Measurements from ENCODE around the gene TIMELESS. TPM values are rescaled to one million over a fixed set of nuclear protein-coding genes. Genes with fewer than 3 reads are reported as not detected.

TIMELESS gene
- total and polyA plus RNA-seq, 10 donors: 9.9 to 17.7 (median 12.7) TPM

GRCh38 chr12:56490360-56490759 is 41.1 kb upstream of the TIMELESS start:
- Histone ChIP-seq H3K4me3 (no peak overlapping the region), H3K36me3 (no peaks in the 10 kb centered on the region), H3K27me3 (replicated peaks in 1 of 7) (peaks cover 0 to 36% (median 4%) of the 10 kb centered on the region in 7 donors), H3K27ac (no peak overlapping the region), H3K9me3 (peaks cover 0 to 3% (median 0%) of the 10 kb centered on the region in 8 donors), H3K4me1 (peaks cover 4 to 24% (median 18%) of the 10 kb centered on the region in 6 donors)
- no peak for DNase-seq
- no peak for TF ChIP-seq CTCF (IDR thresholded peaks at IDR 0.05 in 8 of 11, conservative IDR thresholded peaks at IDR 0.05 in 3 of 11)
- no peak for TF ChIP-seq POLR2A (IDR thresholded peaks at IDR 0.05)
- TF ChIP-seq POLR2AphosphoS5 (IDR thresholded peaks at IDR 0.05): no peak
- intact Hi-C loops (cut with DNase I; ENCODE audit: low total_unique reads): no loop called here

- Histone ChIP-seq H3K4me1 (peaks cover 4 to 24% (median 18%) of the 10 kb centered on the region in 6 donors), H3K4me3 (peak within 1 kb of the TSS; percentile 47 to 91 (median 66)), H3K27me3 (replicated peaks in 1 of 7) (peaks cover 0 to 36% (median 4%) of the 10 kb centered on the region in 7 donors), H3K9me3 (peaks cover 0 to 3% (median 0%) of the 10 kb centered on the region in 8 donors), H3K36me3 (no peaks in the 10 kb centered on the region), H3K27ac (peak within 1 kb of the TSS in 4 of 8 donors; percentile 27 to 61 (median 43))
- TF ChIP-seq POLR2AphosphoS5 (IDR thresholded peaks at IDR 0.05): peak; percentile 58 to 78 (median 72)
- no peak for TF ChIP-seq POLR2A (IDR thresholded peaks at IDR 0.05)
- WGBS, 5 donors: 15 to 26% (median 18%) methylated on average over 49 to 59 of the region's 59 CpGs
- intact Hi-C loops (cut with DNase I; ENCODE audit: low total_unique reads): no loop called here
- DNase-seq: peak; percentile 89
These were observed 39.1 kb upstream of the TIMELESS start, which contains the start of gene GLS2 for GRCh38 chr12:56488041-56488955. Gene GLS2 (minus strand): TSS chr12:56488161. CDS start chr12:56488118, 43 bp downstream.

DNA sequence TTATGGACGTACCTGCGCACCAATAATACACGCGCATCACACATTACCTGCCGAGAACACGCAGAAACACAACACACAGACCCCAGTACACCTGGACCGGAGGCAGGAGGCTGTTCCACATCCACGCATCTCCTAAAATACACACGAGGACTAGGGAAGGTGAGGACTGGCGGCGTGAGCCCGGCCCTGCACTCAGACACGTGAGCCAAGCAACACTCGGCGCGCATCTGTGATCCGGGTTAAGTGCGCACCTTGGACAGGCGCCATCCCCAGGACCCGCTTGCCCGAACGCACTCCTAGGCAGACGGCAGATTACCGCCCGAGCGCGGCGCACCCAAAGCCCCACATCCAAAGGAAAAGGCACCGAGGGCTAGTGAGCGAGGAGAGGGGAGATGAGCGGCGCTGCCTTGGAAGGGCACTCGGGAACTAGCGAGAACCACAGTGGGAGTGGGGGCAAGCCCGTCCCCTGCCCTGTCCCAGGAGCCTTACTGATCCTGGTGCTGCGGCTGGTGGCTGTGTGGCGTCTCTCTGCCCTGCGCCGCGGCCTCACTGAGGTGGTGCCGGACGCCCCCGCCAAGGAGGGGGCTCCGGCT is 38.3 kb upstream of the TIMELESS start:
- peak overlapping the region; percentile 47 to 91 (median 66) for H3K4me3 ChIP-seq
- DNase-seq: no peak
- H3K27me3 ChIP-seq (replicated peaks in 1 of 7): peaks cover 0 to 36% (median 4%) of the 10 kb centered on the region in 7 donors
- intact Hi-C loops (cut with DNase I; ENCODE audit: low total_unique reads): no loop called here
- TF ChIP-seq CTCF (IDR thresholded peaks at IDR 0.05 in 8 of 11, conservative IDR thresholded peaks at IDR 0.05 in 3 of 11): no peak
- no peak for TF ChIP-seq POLR2AphosphoS5 (IDR thresholded peaks at IDR 0.05)
- no peak for TF ChIP-seq POLR2A (IDR thresholded peaks at IDR 0.05)
- H3K4me1 ChIP-seq: peaks cover 4 to 24% (median 18%) of the 10 kb centered on the region in 6 donors
- peaks cover 0 to 3% (median 0%) of the 10 kb centered on the region in 8 donors for H3K9me3 ChIP-seq
- 4 to 16% (median 8%) methylated on average over 28 to 44 of the region's 44 CpGs for WGBS, 5 donors
- H3K27ac ChIP-seq: peak overlapping the region in 4 of 8 donors; percentile 27 to 61 (median 43)
- no peaks in the 10 kb centered on the region for H3K36me3 ChIP-seq

- H3K27me3 ChIP-seq (replicated peaks in 1 of 7): peaks cover 0 to 36% (median 4%) of the 10 kb centered on the region in 7 donors
- peaks cover 4 to 24% (median 18%) of the 10 kb centered on the region in 6 donors for H3K4me1 ChIP-seq
- no peak for DNase-seq
- peaks cover 0 to 3% (median 0%) of the 10 kb centered on the region in 8 donors for H3K9me3 ChIP-seq
- intact Hi-C loops (cut with DNase I; ENCODE audit: low total_unique reads): no loop called here
- TF ChIP-seq POLR2AphosphoS5 (IDR thresholded peaks at IDR 0.05): no peak
- TF ChIP-seq POLR2A (IDR thresholded peaks at IDR 0.05): no peak
- H3K27ac ChIP-seq: no peak overlapping the region
- H3K36me3 ChIP-seq: no peaks in the 10 kb centered on the region
- H3K4me3 ChIP-seq: no peak overlapping the region
- 79 to 87% (median 80%) methylated on average over 12 of the region's 12 CpGs for WGBS, 5 donors
These were observed 37.5 kb upstream of the TIMELESS start for GRCh38 chr12:56486694-56487093.
